Ovary (tissue), 3 donors: ENCODE results near the gene CCDC88A.
"Not testable (repeated sequence)": the region's sequence is repeated elsewhere in the genome, so short reads cannot be mapped to it uniquely, and the experiment has no call there.

Source experiments
- CTCF ChIP-seq, 3 donors: fragments of 450-650 bp in 2 of 3; fragments of 200-600 bp in 1 of 3; IDR thresholded peaks; one replicate each; pipeline versions ENCODE4 v1.5.1 to v1.8.0; 2016 to 2022; ENCODE audit warnings: antibody characterized with exemption in 3 of 3, mild to moderate bottlenecking in 1 of 3
- EP300 ChIP-seq: sonication (generic); formaldehyde crosslinking; IDR thresholded peaks from one replicate; pipeline ENCODE4 v1.6.1; 2017; ENCODE audit warnings: antibody characterized with exemption
- POLR2A ChIP-seq: fragments of 450-650 bp; IDR thresholded peaks from one replicate; pipeline ENCODE4 v1.6.1; 2017; ENCODE audit warnings: antibody characterized with exemption, mild to moderate bottlenecking, moderate library complexity
- donor health status: DM: no; HTN: no; CAD: no.

GRCh38 chr2:55356136-55356535 is 63.5 kb downstream of the CCDC88A start:
- not testable (repeated sequence) for TF ChIP-seq POLR2A; CTCF (IDR thresholded peaks at IDR 0.05); EP300
